ENCODE measurements around the gene CCHCR1.

- TF ChIP-seq BHLHE40 (IDR thresholded peaks at IDR 0.05; ENCODE audit: borderline replicate concordance), result no peak
- TF ChIP-seq LEF1 (IDR thresholded peaks at IDR 0.05; ENCODE audit: borderline replicate concordance), result no peak
- TF ChIP-seq SP1 (IDR thresholded peaks at IDR 0.05), result no peak
- TF ChIP-seq FOXM1 (IDR thresholded peaks at IDR 0.05; ENCODE audit: borderline replicate concordance), result no peak
- no peak for TF ChIP-seq ELF4 (IDR thresholded peaks at IDR 0.05)
- no peak for TF ChIP-seq SUZ12 (IDR thresholded peaks at IDR 0.05)
- no peak for TF ChIP-seq NFRKB (IDR thresholded peaks at IDR 0.05)
- TF ChIP-seq FOXA1 (IDR thresholded peaks at IDR 0.05), result no peak
- no peak for TF ChIP-seq ZNF384 (IDR thresholded peaks at IDR 0.05)
- TF ChIP-seq CTBP1 (IDR thresholded peaks at IDR 0.05; ENCODE audit: borderline replicate concordance), result no peak
- no peak for TF ChIP-seq L3MBTL2 (conservative IDR thresholded peaks at IDR 0.05)
Observed at GRCh38 chr6:31173406-31173805, 15.8 kb upstream of the CCHCR1 start.

Data from HEK293T (cell line).